Keratinocyte (primary cell): ENCODE results near the gene TBC1D5.

ENCODE experiments used
- CTCF ChIP-seq, 3 experiments: IDR thresholded peaks in 1 of 3; conservative IDR thresholded peaks in 1 of 3; optimal IDR thresholded peaks in 1 of 3; 2 replicates in 2 of 3; 3 replicates in 1 of 3; pipeline versions ENCODE3 to v1.5.1; 2011; ENCODE audit warnings: low read length in 3 of 3, mild to moderate bottlenecking in 3 of 3, moderate library complexity in 2 of 3, control low read depth in 1 of 3, inconsistent platforms in 1 of 3; ENCODE audit not compliant: insufficient read depth in 2 of 3; ENCODE audit errors: extremely low read depth in 1 of 3
- EZH2 ChIP-seq: IDR thresholded peaks from one replicate; pipeline ENCODE4 v1.6.1; 2012; ENCODE audit warnings: inconsistent platforms, mild to moderate bottlenecking, low read length, moderate library complexity

- TF ChIP-seq CTCF (optimal IDR thresholded peaks at IDR 0.05 in 1 of 3, IDR thresholded peaks at IDR 0.05 in 1 of 3, conservative IDR thresholded peaks at IDR 0.05 in 1 of 3; ENCODE audit: extremely low read depth in 1 of 3, insufficient read depth in 2 of 3, low read length in 3 of 3) (no peak), EZH2 (no peak)
Observed at GRCh38 chr3:17315897-17316296, 426.5 kb downstream of the TBC1D5 start.
